Medulla oblongata (tissue), 1 donor: ENCODE results near the gene DGCR2.
"Not testable (repeated sequence)": the region's sequence is repeated elsewhere in the genome, so short reads cannot be mapped to it uniquely, and the experiment has no call there.

Experiments used
- DNase-seq: peaks from one replicate; pipeline ENCODE4 v3.0.0-alpha.2; 2015; ENCODE audit errors: extremely low spot score

Gene DGCR2

GRCh38 chr22:19030226-19030888 is 91.9 kb downstream of the DGCR2 start:
- DNase-seq = not testable (repeated sequence)

DNA sequence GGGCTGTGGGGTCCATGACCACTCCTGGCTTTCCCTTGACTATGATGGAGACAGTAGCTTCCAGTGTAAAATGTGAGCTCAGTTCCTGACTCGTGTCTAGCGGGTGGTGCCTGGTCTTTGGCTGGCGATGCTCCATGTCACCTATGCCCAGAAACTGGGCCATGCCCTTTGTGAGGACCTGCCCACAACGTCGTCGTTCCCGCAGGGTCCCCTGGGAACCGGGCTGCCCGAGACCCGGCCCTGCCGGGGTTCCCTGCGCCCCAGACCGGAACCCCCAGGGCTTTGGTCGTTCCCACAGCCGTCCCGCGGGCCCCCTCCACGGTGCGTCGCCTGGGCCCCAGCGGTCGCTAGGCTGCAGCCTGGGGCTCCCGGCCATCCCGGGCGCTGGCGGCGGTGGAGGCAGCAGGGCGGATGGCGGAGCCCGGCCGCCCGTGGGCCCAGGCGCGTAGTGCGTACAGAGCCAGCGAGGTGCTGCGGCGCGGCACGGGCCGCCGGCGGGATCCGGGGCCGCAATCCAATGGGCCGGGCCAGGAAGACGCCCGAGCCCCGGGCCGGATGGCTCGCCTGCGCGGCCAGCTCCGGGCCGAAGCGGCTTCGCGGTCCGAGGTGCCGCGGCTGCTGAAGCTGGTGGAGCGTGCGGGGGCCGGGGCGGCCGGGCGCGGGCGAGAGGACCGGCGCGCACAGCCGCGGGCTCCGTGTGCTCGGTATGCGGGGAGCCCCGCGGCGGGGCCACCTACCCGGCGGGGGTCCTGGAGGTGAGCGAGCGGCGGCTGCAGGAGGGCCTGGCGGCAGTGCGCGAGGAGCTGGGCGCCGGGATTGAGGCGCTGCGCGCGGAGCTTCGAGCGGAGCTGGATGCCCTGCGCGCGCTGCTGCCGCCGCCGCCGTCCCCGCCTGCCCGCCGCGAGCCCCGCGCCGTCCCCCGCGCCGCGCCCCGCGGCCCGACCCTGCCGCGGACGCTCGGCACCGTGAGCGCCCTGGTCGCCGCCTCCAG is 92.8 kb downstream of the DGCR2 start:
- not testable (repeated sequence) for DNase-seq

GRCh38 chr22:19028060-19028455 is 94.2 kb downstream of the DGCR2 start:
- not testable (repeated sequence) for DNase-seq

DNA sequence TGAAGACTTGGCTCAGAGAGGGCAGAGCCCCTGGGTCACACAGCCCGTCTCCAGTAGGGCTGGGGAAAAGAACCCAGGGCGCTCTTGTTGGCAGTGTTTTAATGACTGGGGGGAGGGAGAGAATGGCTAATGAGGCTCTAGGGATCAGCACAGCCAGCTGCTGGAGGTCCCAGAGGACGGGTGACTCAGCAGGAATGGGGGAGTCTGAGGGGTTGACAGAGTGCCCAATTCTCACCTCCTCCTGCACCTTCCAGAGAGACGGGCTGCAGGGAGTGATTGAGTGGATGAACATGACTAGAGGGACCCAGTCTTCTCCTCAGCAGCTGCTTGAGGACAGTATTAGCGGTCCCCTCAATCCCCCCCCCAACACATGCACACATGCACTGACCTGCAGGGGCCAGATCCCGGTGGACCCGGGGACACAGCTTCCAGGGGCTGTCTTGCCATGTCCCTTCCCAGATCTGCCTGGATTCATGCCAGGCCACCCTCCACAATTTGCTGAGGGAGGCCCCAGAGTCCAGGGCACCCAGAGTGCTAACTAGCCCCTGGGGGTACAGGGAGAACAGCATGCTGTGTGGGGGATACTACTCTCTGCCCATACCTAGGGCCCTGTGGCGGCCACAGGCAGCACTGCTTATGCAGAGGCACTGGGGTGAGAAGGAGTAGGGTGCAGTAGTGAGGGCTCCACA is 94.7 kb downstream of the DGCR2 start:
- not testable (repeated sequence) for DNase-seq

- DNase-seq = not testable (repeated sequence)
Observed at GRCh38 chr22:19026080-19026479, 96.1 kb downstream of the DGCR2 start.

GRCh38 chr22:19024956-19025489 is 97.2 kb downstream of the DGCR2 start:
- DNase-seq = not testable (repeated sequence)

- DNase-seq = not testable (repeated sequence)
Observed at GRCh38 chr22:19023931-19024330, 98.3 kb downstream of the DGCR2 start.

- DNase-seq = no peak
Observed at GRCh38 chr22:19022755-19023154, 99.5 kb downstream of the DGCR2 start.

DNA sequence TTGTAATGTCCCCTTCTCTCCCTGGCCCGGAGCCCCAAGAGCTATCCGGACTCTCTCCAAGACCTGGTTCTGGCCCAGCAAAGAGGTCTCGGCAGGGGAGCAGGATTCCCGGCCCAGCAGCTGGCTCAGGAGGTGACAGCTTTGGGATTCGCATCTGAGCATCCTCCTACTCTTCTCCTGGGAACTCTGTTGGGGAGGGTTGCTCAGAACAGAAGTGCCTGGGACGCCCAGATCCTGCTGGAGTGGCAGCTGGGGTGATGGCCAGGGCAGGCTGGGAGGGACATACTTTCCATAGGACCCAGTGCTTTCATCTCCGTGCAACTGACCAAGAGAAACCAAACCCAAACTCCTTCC is 102.6 kb downstream of the DGCR2 start:
- DNase-seq = no peak

DNA sequence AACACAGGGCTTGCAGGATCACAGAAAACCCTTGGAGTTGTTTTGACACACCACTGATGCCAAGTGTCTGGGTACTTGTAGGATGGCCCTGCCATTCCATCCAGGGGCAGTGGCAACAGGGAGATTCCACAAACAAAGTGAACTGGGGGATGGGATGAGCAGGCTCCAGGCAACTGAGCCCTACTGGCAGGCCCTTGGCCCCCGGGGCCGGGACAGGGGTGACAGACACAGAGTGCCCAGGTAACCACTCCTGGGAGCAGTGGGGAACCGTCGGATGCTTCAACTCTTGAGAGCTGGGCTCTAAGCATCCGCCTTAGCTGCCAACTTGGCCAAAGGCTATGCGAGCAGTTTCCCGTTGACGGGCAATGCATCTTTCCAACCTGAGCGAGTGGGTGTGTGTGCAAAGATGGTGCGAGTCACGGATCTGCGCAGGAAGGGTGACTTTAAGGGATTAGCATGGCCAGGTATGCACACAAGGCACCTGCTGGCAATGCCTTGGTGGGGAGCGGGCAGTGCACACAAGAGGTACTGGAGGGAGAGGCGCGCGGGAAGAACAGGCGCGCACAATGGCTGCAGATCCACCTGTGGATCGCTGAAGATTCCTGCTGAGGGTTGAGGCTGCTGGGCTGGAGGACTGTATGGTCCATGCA is 103.1 kb downstream of the DGCR2 start:
- DNase-seq = no peak

DNA sequence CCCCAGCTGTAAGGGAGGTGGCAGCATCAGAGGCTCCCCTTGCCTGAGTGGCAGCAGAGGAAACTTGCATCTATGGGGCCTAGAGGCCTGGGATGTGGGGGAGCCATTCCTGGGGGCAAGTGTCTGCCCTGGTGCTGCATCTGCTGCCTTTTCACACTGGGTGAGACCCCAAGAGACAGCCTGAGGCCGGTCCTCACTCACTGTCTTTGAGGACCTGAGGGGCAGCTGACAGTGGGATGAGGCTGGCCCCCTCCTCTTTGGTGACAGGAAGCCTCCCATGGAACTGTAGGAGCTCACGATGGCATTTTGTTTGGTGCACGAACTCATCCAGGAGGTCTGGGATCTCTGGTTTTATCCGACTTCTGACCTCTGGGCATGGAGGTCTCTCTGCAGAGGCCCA is 104.0 kb downstream of the DGCR2 start:
- no peak for DNase-seq

DNA sequence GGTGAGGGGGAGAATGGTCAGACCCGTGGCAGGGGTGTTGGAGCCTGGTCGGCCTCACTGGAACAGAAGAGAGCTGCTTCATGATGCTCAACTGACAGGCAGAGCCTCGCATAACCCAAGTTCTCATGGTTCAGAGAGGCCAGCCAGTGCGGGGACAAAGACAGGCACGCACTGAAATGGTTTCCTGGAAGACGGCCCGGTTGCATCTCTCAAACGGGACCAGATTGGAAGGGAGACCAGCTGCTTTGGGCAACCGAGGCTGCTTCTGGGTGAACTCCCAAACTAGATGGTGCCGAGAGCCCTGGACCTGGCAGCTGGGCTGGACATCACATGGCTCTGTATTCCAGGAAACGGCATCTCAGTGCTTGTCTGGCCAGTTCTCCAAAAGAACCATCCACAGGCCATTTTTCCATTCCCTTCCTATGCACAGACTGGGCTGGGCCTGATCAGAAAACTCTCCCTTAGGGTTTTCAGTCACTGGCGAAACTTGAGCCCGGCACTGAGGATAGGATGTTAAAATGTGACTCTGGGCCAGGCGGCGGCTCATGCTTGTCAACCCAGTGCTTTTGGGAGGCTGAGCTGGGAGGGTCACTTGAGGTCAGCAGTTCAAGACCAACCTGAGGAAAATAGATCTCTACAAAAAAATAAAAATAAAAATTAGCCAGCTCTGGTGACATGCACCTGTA is 106.0 kb downstream of the DGCR2 start:
- peak; percentile 70 for DNase-seq

- no peak for DNase-seq
Observed at GRCh38 chr22:19014886-19015285, 107.3 kb downstream of the DGCR2 start.

- DNase-seq = not testable (repeated sequence)
Observed at GRCh38 chr22:19013881-19014598, 108.2 kb downstream of the DGCR2 start.

DNA sequence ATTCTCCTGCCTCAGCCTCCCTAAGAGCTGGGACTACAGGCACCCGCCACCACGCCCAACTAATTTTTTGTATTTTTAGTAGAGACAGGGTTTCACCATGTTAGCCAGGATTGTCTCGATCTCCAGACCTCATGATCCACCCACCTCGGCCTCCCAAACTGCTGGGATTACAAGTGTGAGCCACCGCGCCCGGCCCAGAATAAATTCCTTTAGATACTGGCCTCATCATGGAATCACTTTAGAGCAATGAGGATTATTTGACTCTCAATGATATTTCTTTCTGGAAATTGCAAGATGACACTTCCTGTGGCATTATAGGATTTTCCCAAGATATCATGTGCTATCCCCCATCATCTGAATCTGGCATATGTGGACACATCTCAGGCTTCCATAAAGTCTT is 108.8 kb downstream of the DGCR2 start:
- not testable (repeated sequence) for DNase-seq

GRCh38 chr22:19012308-19012986 is 109.8 kb downstream of the DGCR2 start:
- no peak for DNase-seq

DNA sequence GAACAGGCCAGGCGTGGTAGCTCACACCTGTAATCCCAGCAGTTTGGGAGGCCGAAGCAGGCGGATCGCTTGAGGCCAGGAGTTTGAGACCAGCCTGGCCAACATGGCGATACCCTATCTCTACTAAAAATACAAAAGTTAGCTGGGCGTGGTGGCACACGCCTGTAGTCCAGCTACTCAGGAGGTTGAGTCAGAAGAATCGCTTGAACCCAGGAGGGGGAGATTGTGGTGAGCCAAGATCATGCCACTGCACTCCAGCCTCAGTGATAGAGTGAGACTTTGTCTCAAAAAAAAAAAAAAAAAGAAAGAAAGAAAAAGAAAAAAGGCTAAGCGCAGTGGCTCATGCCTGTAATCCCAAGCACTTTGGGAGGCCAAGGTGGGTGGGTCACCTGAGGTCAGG is 110.6 kb downstream of the DGCR2 start:
- DNase-seq = not testable (repeated sequence)

GRCh38 chr22:19011075-19011474 is 111.1 kb downstream of the DGCR2 start:
- no peak for DNase-seq

DNA sequence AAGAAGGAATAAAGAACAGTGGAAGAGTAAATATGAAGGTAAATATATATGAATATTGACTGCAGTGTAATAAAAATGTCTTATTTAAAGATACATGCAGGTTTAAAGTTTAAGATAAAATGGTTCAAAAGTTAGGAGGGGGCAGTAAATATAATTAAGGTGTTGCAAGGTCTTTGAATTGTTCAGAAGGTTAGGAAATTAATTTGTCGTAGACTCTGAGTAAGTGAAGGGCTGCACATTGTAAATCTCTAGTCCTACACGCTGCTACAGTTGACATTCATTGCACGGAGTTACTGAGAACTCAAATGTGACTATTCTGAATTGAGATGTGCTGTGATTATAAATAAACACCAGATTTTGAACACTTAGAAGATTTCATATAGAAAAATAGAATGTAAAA is 116.3 kb downstream of the DGCR2 start:
- DNase-seq = no peak

GRCh38 chr22:19004471-19004870 is 117.7 kb downstream of the DGCR2 start:
- no peak for DNase-seq
